T follicular helper cell (primary cell): ENCODE measurements around the gene SP140.
"Not testable (repeated sequence)": the region's sequence is repeated elsewhere in the genome, so short reads cannot be mapped to it uniquely, and the experiment has no call there.

Experiments
- DNase-seq: peaks from one replicate; pipeline ENCODE4 v3.0.0-alpha.2; 2020; ENCODE audit warnings: low read depth
- total RNA-seq, 2 experiments: gene quantifications; one replicate each; lab custom pipeline; 2026; lab: John Stamatoyannopoulos, UW

Gene SP140
- 74.5 to 78.0 reads per million in 2 experiments for total RNA-seq

DNA sequence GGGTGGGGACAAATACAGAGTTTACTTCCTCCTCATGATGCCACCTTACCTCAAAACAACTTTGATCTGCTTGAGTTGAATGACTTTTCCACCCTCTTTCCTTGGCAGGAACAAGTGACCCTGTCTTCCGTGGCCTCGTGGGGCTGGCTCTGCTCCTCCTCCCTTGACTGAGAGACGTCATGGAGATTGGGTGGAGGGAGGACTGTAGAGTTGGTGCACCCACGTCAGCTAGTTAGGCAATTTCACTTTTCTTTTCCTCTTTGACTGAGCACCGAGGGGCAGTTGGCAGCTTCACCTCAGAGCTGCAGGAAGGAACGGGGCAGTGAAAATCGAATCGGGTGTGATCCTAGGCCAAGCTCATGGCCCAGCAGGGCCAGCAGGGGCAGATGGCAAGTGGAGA is at the start of gene SP140:
Gene SP140, plus strand, starts transcription at position 251 of the 400 bp plus-strand sequence. Its CDS starts 109 bp downstream, at position 360.
- peak; percentile 73 for DNase-seq

DNA sequence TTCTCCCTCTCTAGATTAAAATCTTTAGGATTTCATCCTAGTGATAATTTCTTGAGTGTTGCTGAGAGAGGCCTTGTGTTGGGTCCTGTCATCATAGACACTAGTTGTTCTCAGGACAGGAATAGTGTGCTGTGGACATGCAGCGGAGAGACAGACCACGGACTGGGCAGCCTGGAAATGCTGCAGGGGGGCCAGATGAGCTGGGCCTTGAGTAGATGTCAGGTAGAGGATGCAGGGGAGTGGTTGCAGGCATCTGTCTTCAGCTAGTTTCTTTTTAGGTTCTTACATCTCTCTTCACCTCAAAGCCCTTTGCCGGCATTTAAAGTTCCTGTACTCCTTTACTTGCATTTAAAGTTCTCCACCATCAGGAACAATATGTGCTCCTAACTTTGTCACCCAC is 48.5 kb upstream of the SP140 start:
- DNase-seq = no peak

DNA sequence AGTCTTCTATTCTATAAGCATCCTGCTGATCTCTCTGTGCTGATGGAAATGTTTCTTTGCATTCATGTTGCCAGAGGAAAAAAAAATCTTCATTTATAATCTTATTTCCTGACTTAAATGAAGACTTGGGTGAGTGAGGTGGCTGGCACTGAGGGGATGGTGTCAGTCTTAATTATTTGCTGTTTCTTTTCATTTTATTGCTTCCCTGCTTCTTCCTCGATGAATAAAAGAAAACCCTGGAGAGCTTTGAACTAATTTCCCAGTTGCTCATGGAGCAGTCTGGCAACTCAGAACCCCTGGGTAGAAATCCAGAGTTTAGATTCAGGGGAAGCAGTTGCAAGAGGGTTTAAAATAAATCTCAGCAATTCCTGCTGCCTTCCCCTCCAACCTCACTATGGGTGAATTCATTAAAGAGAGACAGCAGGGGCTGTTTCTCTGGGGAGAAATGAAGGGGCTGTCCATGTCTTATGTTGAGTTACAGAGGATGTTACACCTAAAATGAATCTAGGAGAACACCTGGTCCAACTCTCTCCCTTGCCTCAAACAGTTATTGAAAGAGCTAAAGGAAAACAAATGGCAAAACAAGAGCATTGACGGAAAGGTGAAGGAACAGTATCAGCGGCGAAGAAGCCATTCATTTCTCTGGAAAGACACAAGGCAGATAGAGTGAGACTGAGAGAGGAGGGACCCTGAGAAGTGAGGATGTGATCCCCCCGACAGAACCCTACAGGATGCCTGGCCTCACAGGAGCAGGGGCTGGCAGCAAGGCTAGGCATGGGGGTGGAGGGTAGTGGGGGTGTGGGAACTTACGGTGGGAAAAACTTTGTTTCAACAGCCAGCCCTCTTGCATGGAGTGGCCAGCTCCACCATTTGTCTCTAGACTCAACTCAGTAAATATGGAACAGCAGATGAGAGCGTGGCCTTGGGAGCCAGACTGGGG is 46.7 kb upstream of the SP140 start:
- DNase-seq = no peak

DNA sequence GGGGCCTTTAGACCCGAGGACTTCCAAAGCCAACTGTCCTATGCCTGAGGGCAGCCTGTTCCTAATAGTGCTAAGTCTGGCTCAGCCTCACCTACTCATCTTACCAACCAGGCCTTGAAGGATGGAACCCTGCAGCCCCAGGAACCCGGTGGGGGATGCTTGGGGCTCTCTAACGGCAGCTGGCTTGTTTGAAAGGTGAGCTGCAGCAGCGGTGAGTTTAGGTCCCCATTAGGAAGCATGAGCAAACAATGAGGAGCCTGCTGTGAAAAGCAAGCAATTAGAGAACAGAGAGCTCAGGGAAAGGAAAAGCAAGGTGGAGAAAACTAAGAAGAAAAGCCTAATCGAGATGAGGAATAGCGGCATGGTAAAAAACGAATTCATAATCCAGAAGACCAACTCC is 45.6 kb upstream of the SP140 start:
- no peak for DNase-seq

DNA sequence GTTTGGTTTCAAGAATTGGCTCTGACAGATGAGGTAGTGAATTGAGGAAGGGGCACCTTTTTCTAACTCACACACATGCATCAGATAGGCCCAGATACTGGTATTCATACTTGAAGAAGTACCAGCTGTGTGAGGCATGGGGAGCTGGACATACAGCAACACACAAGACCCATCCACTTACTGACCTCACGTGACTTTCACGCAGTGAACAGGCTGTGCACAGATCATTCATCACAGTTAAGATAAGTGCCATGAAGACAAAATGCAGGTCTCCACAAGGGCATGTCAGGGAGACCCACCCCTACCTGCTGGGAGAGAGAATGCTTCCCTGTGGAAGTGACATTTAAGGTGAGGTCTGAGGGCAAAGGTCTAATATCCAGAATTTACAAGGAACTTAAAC is 44.3 kb upstream of the SP140 start:
- no peak for DNase-seq

DNA sequence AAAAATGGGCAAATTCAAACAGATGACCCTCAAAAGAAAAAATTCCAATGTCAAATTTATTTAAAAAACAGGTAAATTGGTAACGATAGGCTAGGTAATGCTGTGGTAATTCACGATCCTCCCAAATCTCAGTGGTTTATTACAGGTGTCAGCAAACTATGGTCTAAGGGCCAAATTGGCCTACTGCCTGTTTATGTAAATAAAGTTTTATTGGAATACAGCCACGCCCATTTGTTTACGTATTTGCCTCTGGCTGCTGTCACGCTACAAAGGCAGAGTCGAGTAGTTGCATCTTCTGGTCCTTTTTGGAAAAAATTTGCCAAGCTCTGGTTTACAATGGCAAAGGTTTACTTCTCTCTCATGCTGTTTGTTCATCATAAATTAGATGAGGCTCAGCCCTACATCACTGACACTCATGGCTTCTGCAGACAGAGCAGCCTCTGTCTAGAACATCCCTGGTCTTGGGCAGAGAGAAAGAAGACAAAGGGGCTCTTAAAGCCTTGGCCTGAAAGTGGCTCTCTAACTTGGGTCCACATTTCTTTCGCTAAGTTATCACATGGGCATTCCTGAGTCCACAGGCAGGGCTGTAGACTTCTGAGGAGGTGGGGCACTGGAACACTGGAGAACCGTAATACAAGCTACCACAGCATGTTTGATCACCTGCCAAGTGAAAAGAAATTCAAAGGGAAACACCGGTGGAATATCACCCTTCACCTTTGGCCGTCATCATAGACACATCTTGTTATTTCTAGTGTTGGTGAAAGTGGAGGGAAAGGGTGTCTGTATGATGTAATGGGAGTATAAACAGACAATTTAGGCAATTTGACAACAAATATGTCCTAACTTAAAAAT is 40.6 kb upstream of the SP140 start:
- no peak for DNase-seq

DNA sequence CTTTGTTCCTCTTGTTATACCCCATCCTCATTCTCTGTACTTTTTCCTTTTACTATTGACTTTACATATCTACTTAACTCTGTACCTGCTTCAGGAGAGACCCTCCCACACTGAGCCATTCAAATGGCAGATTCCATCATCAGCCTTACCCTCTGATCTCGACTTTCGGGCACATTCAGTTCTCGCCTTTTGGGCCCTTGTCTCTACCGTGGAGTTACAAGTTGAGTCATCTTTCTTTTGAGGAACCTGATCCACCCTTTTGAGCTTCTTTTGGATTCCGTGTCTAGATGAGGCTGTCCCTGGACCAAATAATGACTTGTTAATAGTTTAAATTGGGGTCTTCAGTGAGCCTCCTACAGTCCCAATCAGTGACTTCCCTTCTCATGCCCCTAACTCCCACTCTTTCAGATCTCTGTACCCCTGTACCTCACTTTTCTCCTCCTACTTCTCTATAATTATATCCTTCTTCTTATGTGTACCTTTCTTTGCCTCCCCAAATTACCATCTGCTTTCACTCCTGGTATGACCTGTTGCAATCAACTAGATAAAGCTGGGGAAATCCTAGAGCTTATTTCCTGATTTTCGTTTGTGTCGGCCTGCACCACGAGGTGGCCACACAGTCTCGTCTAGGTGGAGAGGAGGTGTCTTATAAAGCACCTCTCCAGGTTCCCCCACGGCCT is 23.0 kb upstream of the SP140 start:
- no peak for DNase-seq

- DNase-seq = no peak
Observed at GRCh38 chr2:230203110-230203676, 22.3 kb upstream of the SP140 start.

- no peak for DNase-seq
Observed at GRCh38 chr2:230205034-230205433, 20.5 kb upstream of the SP140 start.

- DNase-seq = no peak
Observed at GRCh38 chr2:230205721-230206120, 19.8 kb upstream of the SP140 start.

DNA sequence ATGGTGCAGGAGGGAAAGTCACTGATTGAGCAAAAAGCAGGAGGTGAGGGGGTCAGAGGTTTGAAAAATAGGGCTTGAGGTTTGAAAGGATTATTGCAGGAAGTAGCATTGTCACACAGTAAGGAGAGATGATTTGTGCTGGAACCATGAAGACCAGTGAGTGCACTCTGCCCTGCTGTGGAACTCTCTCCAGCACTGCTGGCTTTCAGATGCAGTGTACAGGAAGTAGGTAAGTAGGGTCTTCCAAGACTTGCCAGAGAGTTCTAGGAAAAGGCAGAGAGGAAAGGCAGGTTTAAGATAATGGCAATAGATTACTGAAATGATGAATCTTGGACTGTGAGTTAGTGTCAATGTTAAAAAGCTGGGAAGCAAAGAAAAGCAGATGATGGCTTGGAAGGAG is 17.0 kb upstream of the SP140 start:
- DNase-seq = no peak

GRCh38 chr2:230209422-230210051 is 16.0 kb upstream of the SP140 start:
- no peak for DNase-seq

GRCh38 chr2:230216489-230216888 is 9.0 kb upstream of the SP140 start:
- DNase-seq = no peak

GRCh38 chr2:230217424-230217823 is 8.1 kb upstream of the SP140 start:
- no peak for DNase-seq

GRCh38 chr2:230218421-230218820 is 7.1 kb upstream of the SP140 start:
- no peak for DNase-seq

DNA sequence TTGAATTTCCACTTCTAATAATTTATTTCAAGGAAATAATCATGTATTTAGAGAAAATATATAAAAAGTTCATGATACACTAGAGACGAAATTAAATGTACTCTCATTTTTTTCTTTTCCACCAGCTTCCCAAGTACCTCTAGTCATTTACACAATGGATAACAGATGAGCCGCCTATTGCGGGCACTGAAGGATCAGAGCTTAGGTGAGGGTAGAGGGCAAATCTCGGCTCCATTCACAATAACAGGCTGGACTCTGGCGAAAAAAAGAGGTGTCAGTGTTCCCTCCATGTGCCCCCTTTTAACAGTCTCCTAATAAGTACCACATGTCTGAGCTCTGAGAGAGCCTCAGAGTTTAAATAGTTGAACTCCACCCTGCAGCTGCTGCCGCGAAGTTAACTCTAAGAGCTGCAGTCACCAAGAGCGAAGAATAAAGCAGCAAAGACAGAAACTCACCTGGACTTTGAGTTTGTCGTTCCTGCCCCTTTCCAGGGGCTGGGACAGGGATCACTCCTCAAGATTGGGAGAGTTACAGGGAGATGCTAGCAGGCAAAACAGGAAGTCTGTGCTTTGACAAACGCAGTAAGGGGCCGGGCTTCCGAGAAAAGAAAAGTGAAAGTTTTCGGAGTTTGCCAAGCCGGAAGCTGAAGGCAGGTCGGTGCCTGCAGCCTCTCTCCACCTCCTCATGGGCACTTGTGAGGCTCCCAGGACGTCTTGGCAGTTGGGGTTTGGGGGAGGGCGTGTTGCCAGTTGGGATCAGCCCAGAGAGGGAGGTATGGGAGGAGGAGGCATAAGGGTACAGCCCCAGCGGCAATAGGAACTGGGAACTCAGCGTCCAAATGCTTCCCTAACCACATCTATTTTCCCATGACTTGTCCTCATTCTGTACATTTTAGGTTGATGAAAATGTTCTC is 5.9 kb upstream of the SP140 start, which contains the start of gene SP110:
Gene SP110, minus strand, starts transcription at position 566 of the 913 bp plus-strand sequence. CDS start 3,057 bp downstream, outside the sequence.
- DNase-seq = peak; percentile 62

DNA sequence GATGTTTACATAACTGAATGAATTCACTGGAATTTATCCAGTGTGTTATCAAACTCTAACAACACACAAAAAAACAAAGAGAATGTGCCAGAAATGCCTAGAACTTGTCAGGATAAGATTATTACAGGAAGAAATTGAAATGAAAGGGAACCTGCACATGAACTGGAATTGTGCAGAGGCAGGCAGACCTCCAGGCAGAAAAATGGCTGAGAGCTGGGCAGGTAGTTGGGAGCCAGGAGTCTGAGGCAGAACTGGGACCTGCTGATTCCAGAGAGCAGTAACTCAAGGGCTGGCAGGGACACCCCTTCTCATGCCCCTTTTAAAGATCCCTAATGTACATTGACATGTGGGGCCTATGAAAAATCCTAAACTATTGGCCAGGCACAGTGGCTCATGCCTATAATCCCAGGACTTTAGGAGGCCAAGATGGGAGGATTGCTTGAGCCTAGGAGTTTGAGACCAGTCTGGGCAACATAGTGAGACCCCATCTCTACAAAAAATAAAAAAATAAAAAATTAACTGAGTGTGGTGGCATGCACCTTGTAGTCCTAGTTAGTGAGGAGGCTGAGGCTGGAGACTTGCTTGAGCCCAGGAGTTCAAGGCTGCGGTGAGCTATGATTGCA is 5.1 kb upstream of the SP140 start:
- DNase-seq = no peak

- DNase-seq = no peak
Observed at GRCh38 chr2:230221493-230221892, 4.0 kb upstream of the SP140 start.

- DNase-seq = not testable (repeated sequence)
Observed at GRCh38 chr2:230222829-230223228, 2.7 kb upstream of the SP140 start.

DNA sequence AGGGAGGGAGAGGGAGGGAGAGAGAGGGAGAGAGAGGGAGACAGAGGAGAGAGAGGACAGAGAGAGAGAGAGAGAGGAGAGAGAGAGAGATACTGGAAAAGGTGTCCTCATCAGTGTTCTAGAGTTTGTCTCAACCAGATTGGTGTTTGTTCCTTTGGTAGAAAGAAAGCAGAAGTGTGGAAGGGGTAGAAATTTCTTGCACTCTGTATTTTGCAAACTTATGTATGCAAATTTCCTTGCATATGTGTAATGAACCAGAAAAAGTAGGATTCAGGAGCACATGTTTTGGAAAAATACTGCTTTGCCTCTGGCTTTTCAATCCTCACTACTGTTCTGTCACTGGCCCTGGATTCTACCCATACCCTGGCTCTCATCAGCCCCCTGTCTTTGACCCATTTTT is 1.1 kb upstream of the SP140 start:
- DNase-seq = no peak
